ACC112 (cell line): ENCODE data around the gene DQX1.
"Not testable (repeated sequence)": the region's sequence is repeated elsewhere in the genome, so short reads cannot be mapped to it uniquely, and the experiment has no call there.

ENCODE experiments used
- H2AFZ ChIP-seq: fragments of 200-600 bp; sonication (generic); one replicate; pipeline ENCODE4 v1.6.0; 2017; ENCODE audit warnings: antibody characterized with exemption, low read length; ENCODE audit not compliant: unreplicated experiment
- H3K27ac ChIP-seq: fragments of 200-600 bp; sonication (generic); 2 replicates; pipeline ENCODE4 v1.5.1; 2014; ENCODE audit warnings: low read depth, mild to moderate bottlenecking, antibody characterized with exemption, low read length, moderate library complexity
- H3K27me3 ChIP-seq: fragments of 200-600 bp; sonication (generic); 2 replicates; pipeline ENCODE4 v1.6.1; 2014; ENCODE audit warnings: mild to moderate bottlenecking, antibody characterized with exemption, low read length, moderate library complexity, mixed read lengths; ENCODE audit not compliant: insufficient read depth
- H3K36me3 ChIP-seq: fragments of 200-600 bp; sonication (generic); 2 replicates; pipeline ENCODE4 v1.6.1; 2016; ENCODE audit warnings: mild to moderate bottlenecking, antibody characterized with exemption, low read length, moderate library complexity, mixed read lengths; ENCODE audit not compliant: insufficient read depth
- H3K4me1 ChIP-seq: fragments of 200-600 bp; sonication (generic); one replicate; pipeline ENCODE4 v1.6.1; 2016; ENCODE audit warnings: low read length, mixed read lengths; ENCODE audit not compliant: insufficient read depth, unreplicated experiment, control insufficient read depth
- H3K4me3 ChIP-seq: fragments of 200-600 bp; sonication (generic); 2 replicates; pipeline ENCODE4 v1.5.1; 2014; ENCODE audit warnings: mild to moderate bottlenecking, low read depth, low read length
- H3K79me2 ChIP-seq: fragments of 200-600 bp; sonication (generic); one replicate; pipeline ENCODE4 v1.6.0; 2016; ENCODE audit warnings: low read length; ENCODE audit not compliant: control insufficient read depth, unreplicated experiment, insufficient read depth

The DQX1 gene

DNA sequence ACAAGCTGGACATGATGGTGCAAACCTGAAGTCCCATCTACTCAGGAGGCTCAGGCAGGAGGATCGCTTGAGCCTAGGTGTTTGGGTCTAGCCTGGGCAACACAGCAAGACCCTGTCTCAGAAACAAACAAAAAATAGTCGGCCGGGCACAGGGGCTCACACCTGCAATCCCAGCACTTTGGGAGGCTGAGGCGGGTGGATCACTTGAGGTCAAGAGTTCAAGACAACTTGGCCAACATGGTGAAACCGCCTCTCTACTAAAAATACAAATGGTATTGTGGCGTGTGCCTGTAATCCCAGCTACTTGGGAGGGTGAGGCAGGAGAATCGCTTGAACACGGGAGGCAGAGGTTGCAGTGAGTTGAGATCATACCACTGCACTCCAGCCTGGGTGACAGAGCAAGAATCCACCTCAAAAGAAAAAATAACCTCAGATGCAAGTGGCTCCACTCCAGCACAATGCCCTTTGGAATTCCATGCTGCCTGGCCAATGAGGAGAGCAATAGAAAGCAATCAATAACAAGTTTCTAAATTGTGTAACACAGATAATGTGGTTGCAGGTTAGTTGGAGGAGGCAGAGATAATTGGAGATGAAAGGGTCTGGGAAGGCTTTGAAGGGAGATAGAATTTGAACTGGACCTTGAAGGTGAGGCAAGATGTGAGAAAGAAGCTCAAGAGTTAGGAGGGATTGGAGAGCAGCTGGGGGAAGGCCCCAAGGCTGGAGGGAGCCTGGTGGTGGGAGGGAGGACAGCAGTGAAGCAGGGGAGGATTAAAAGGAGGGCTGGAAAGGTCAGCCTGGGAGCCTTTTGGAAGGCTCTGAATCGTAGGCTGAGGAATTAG, 37.2 kb downstream of the DQX1 start:
- no peaks in the 10 kb centered on the region for H3K27me3 ChIP-seq
- H3K4me3 ChIP-seq = no peak overlapping the region
- no peak overlapping the region for H2AFZ ChIP-seq
- peaks cover 11% of the 10 kb centered on the region for H3K4me1 ChIP-seq
- no peak overlapping the region for H3K27ac ChIP-seq
- peaks cover 6% of the 10 kb centered on the region for H3K79me2 ChIP-seq
- peaks cover 14% of the 10 kb centered on the region; the same call in 1 of the 2 replicates for H3K36me3 ChIP-seq

- Histone ChIP-seq H3K4me3 (no peak overlapping the region), H3K79me2 (peaks cover 25% of the 10 kb centered on the region), H3K36me3 (no peaks in the 10 kb centered on the region), H2AFZ (no peak overlapping the region), H3K27ac (no peak overlapping the region), H3K4me1 (peaks cover 5% of the 10 kb centered on the region), H3K27me3 (no peaks in the 10 kb centered on the region)
These were observed 39.9 kb downstream of the DQX1 start for GRCh38 chr2:74486141-74486540.

DNA sequence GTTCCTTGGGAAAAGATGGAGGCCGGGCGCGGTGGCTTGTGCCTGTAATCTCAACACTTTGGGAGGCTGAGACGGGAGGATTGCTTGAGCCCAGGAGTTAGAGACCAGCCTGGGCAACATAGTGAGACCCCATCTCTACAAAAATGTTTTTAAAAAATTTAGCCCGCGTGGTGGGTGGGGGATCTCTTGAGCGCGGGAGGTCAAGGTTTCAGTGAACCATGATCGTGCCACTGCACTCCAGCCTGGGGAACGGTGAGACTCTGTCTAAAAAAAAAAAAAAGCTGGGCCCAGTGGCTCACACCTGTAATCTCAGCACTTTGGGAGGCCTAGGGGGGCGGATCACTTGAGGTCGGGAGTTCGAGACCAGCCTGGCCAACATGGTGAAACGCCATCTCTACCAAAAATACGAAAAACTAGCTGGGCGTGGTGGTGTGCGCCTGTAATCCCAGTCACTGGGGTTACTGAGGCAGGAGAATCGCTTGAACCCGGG, 42.3 kb downstream of the DQX1 start:
- Histone ChIP-seq H3K4me3 (peak overlapping the region; percentile 94), H3K79me2 (peaks cover 34% of the 10 kb centered on the region), H3K4me1 (peaks cover 13% of the 10 kb centered on the region)
- not testable (repeated sequence) for H3K27ac ChIP-seq, H3K36me3 ChIP-seq, H3K27me3 ChIP-seq, H2AFZ ChIP-seq

DNA sequence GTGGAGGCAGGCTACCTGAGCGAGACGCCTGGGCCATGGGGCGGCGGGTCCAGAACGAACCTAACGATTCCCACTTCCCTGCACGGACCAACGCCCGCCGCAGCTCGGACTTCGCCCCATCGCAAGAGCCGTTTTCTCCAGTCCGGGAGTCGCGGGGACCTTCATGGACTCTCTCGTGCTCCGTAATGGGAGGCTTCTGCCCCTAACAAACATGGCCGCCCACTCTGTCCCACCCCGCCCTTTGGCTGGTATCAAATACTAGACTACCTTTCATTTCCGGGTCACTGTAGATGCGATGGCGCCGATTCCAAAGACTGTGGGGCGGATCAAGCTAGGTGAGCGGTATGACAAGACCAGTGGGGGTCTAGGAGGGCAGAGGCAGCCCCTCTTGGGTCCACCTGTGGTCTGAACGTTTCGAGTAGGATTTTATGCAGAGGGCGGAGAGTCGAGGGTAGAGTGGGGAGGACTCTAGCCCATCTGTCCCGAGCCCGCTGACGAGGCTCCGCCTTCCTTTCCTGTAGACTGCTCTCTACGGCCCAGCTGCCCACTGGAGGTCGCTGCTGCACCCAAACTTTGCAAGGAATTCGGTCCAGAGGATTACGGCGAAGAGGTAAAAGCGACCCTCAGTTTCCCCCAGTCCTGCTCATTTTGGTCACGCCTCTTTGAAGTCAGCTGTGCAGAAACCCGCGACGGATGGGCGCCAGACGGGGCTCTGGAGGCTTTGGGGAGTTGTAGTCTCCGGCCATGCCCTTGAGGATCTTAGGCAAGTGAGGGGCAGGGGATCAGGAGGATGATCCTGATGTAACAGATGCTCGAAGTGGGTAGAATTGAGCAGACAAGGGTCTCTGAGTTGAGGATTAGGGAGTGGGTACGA, 43.0 kb downstream of the DQX1 start, which contains the start of the genes CCDC142 and TTC31:
Gene CCDC142 (minus strand): TSS at position 198 of the 874 bp plus-strand sequence. CDS start 161 bp downstream, at position 37.
Gene TTC31 (plus strand): TSS at position 281 of the 874 bp plus-strand sequence. CDS start 15 bp downstream, at position 296.
- Histone ChIP-seq H3K27ac (peak within 1 kb of the TSS; percentile 75), H3K4me3 (peak within 1 kb of the TSS; percentile 94), H3K79me2 (peaks cover 34% of the 10 kb centered on the region), H3K4me1 (peaks cover 13% of the 10 kb centered on the region), H3K27me3 (no peaks in the 10 kb centered on the region), H3K36me3 (0 out of 2 replicates have a peak, but pooled peaks cover 8% of the 10 kb centered on the region), H2AFZ (peak within 1 kb of the TSS; percentile 90)

- peaks cover 13% of the 10 kb centered on the region for H3K4me1 ChIP-seq
- H3K36me3 ChIP-seq = peaks cover 14% of the 10 kb centered on the region; the same call in 1 of the 2 replicates
- H3K27ac ChIP-seq = peak overlapping the region; percentile 75; the same call in 1 of the 2 replicates
- H2AFZ ChIP-seq = peak overlapping the region; percentile 90
- H3K4me3 ChIP-seq = peak overlapping the region; percentile 94
- no peaks in the 10 kb centered on the region for H3K27me3 ChIP-seq
- peaks cover 34% of the 10 kb centered on the region for H3K79me2 ChIP-seq
These were observed 43.9 kb downstream of the DQX1 start for GRCh38 chr2:74481961-74482800.

DNA sequence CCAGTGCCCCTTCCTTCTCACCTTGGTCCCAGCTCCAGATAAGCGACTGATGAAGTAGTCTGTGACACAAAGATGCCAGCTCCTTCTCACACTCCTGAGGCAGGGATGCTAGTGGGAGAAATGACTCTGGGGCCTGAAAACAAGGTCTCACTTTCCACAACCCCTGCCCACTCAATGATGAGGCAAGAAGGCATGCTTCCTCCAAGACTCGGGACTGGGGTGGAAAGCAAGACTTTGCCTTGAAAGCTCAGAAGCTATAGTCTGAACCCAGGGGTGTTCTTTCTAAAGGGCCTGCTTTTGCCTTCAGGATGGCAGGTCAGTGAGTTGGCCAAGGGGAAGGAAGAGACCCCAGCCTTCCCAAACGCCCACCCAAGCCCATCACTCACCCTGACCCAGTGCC, 44.6 kb downstream of the DQX1 start:
- peaks cover 14% of the 10 kb centered on the region; the same call in 1 of the 2 replicates for H3K36me3 ChIP-seq
- H2AFZ ChIP-seq = no peak overlapping the region
- H3K4me1 ChIP-seq = peaks cover 13% of the 10 kb centered on the region
- H3K27me3 ChIP-seq = no peaks in the 10 kb centered on the region
- H3K79me2 ChIP-seq = peaks cover 34% of the 10 kb centered on the region
- H3K4me3 ChIP-seq = peak overlapping the region; percentile 94
- no peak overlapping the region for H3K27ac ChIP-seq

- peaks cover 9% of the 10 kb centered on the region for H3K79me2 ChIP-seq
These were observed 51.1 kb downstream of the DQX1 start for GRCh38 chr2:74474899-74475298.

DNA sequence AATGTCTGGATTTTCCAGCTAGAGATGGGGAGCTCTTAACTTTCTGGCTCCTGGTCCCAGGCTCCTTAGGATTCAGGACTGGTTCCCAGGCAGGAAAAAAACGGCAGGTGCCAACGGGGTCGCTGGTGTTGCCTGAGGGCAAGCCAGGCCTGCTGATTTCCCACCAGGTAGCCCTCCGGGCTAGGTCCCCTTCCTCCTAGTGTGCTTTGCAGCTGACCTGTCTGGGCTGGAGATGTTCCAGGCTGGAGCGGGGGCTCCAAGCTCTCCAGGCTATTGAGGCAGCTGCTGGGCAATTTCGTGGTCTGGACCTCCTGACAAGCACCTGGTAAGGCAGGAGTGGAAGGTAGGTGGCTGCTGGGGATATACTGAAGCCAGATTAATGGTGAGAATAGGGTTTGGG, 51.5 kb downstream of the DQX1 start:
- H3K27ac ChIP-seq = no peak overlapping the region
- H3K79me2 ChIP-seq = peaks cover 9% of the 10 kb centered on the region
- H2AFZ ChIP-seq = no peak overlapping the region
- H3K4me3 ChIP-seq = no peak overlapping the region
- H3K4me1 ChIP-seq = peaks cover 9% of the 10 kb centered on the region
- H3K36me3 ChIP-seq = peaks cover 10% of the 10 kb centered on the region; the same call in 1 of the 2 replicates
- no peaks in the 10 kb centered on the region for H3K27me3 ChIP-seq

More at GRCh38 chr2:74474899-74475298, 51.1 kb downstream of the DQX1 start:
- no peak overlapping the region for H2AFZ ChIP-seq
- H3K27ac ChIP-seq = no peak overlapping the region
- no peaks in the 10 kb centered on the region for H3K27me3 ChIP-seq
- no peak overlapping the region for H3K4me3 ChIP-seq
- peaks cover 9% of the 10 kb centered on the region for H3K4me1 ChIP-seq
- peaks cover 11% of the 10 kb centered on the region; the same call in 1 of the 2 replicates for H3K36me3 ChIP-seq

DNA sequence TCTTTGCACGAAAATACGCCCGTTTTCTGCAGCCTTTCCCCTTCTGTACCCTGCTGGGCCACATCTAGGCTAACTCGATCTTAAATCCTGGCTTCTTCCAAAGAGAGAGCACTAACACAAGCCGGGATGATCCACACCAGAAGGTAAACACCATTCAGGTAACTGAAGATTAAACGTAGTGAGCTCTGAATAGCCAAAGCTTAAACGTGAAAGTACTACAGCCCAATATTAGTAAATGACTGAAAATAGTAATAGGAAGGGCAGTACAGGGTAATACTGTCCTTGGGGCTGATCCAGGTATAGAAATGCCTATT, 53.1 kb downstream of the DQX1 start:
- Histone ChIP-seq H3K4me3 (peak overlapping the region; percentile 80), H3K79me2 (peaks cover 7% of the 10 kb centered on the region), H2AFZ (peak overlapping the region; percentile 96), H3K27me3 (no peaks in the 10 kb centered on the region), H3K4me1 (peaks cover 9% of the 10 kb centered on the region), H3K36me3 (peaks cover 10% of the 10 kb centered on the region; the same call in 1 of the 2 replicates), H3K27ac (peak overlapping the region; percentile 67)
